Measurements from ENCODE around the gene CD200R1L. TPM values are rescaled to one million over a fixed set of nuclear protein-coding genes. Genes with fewer than 3 reads are reported as not detected.
A peak's percentile ranks its signal among the peaks of the same experiment; 100 is the strongest.
"Not testable (repeated sequence)": the region's sequence is repeated elsewhere in the genome, so short reads cannot be mapped to it uniquely, and the experiment has no call there.

Gene CD200R1L
- polyA plus RNA-seq, 4 donors: not detected

GRCh38 chr3:112873632-112874031 is 27.0 kb upstream of the CD200R1L start:
- DNase-seq (no peak), FAIRE-seq (peak; percentile 10)
- Histone ChIP-seq H3K4me3 (ENCODE audit: low read depth in 1 of 3, low read length in 3 of 3) (no peak overlapping the region), H3K36me3 (ENCODE audit: control insufficient read depth in 3 of 3, insufficient read depth in 2 of 3, low read depth in 1 of 3, low read length in 3 of 3) (no peaks in the 10 kb centered on the region), H3K4me1 (ENCODE audit: control insufficient read depth in 3 of 3, insufficient read depth in 2 of 3, low read depth in 1 of 3, low read length in 2 of 3) (no peaks in the 10 kb centered on the region), H3K9me3 (ENCODE audit: control insufficient read depth in 2 of 2, insufficient read depth in 1 of 2, low read depth in 1 of 2, low read length in 1 of 2) (peaks cover 0 to 7% of the 10 kb centered on the region in 2 donors), H3K27ac (ENCODE audit: low read depth in 1 of 3, low read length in 2 of 3) (no peak overlapping the region), H3K27me3 (ENCODE audit: control insufficient read depth in 3 of 3, insufficient read depth in 3 of 3, low read length in 3 of 3) (no peaks in the 10 kb centered on the region)
- WGBS, 3 donors: 13 to 47% (median 27%) methylated on average over 2 of the region's 2 CpGs

GRCh38 chr3:112871735-112872134 is 25.1 kb upstream of the CD200R1L start:
- WGBS, 3 donors: 87 to 95% (median 89%) methylated on average over 3 of the region's 3 CpGs
- Histone ChIP-seq H3K4me3 (ENCODE audit: low read depth in 1 of 3, low read length in 3 of 3) (no peak overlapping the region), H3K27me3 (ENCODE audit: control insufficient read depth in 3 of 3, insufficient read depth in 3 of 3, low read length in 3 of 3) (no peaks in the 10 kb centered on the region), H3K4me1 (ENCODE audit: control insufficient read depth in 3 of 3, insufficient read depth in 2 of 3, low read depth in 1 of 3, low read length in 2 of 3) (no peaks in the 10 kb centered on the region), H3K9me3 (ENCODE audit: control insufficient read depth in 2 of 2, insufficient read depth in 1 of 2, low read depth in 1 of 2, low read length in 1 of 2) (peaks cover 0 to 7% of the 10 kb centered on the region in 2 donors), H3K36me3 (ENCODE audit: control insufficient read depth in 3 of 3, insufficient read depth in 2 of 3, low read depth in 1 of 3, low read length in 3 of 3) (no peaks in the 10 kb centered on the region), H3K27ac (ENCODE audit: low read depth in 1 of 3, low read length in 2 of 3) (no peak overlapping the region)
- DNase-seq: no peak
- FAIRE-seq: no peak

GRCh38 chr3:112865757-112866156 is 19.1 kb upstream of the CD200R1L start:
- WGBS, 3 donors: 57 to 96% (median 68%) methylated on average over 2 of the region's 2 CpGs
- Histone ChIP-seq H3K4me3 (ENCODE audit: low read depth in 1 of 3, low read length in 3 of 3) (no peak overlapping the region), H3K36me3 (ENCODE audit: control insufficient read depth in 3 of 3, insufficient read depth in 2 of 3, low read depth in 1 of 3, low read length in 3 of 3) (no peaks in the 10 kb centered on the region), H3K27ac (ENCODE audit: low read depth in 1 of 3, low read length in 2 of 3) (no peak overlapping the region), H3K27me3 (ENCODE audit: control insufficient read depth in 3 of 3, insufficient read depth in 3 of 3, low read length in 3 of 3) (no peaks in the 10 kb centered on the region), H3K9me3 (ENCODE audit: control insufficient read depth in 2 of 2, insufficient read depth in 1 of 2, low read depth in 1 of 2, low read length in 1 of 2) (no peaks in the 10 kb centered on the region), H3K4me1 (ENCODE audit: control insufficient read depth in 3 of 3, insufficient read depth in 2 of 3, low read depth in 1 of 3, low read length in 2 of 3) (no peaks in the 10 kb centered on the region)
- DNase-seq (no peak), FAIRE-seq (no peak)

DNA sequence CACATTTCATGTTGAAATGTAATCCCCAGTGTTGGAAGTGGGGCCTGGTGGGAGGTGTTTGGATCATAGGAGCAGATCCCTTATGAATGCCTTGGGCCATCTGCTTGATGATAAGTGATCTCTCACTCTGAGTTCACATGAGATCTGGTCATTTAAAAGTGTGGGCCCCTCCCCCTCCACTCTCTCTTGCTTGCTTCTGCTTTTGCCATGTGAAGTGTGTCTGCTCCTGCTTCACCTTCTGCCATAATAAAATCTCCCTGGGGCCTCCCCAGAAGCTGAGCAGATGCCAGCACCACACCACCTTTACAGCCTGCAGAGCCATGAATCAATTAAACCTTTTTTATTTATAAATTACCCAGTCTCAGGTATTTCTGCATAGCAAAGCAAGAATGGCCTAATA is 14.2 kb upstream of the CD200R1L start:
- Histone ChIP-seq H3K27me3 (ENCODE audit: control insufficient read depth in 3 of 3, insufficient read depth in 3 of 3, low read length in 3 of 3) (no peaks in the 10 kb centered on the region), H3K36me3 (ENCODE audit: control insufficient read depth in 3 of 3, insufficient read depth in 2 of 3, low read depth in 1 of 3, low read length in 3 of 3) (peaks cover 0 to 2% (median 0%) of the 10 kb centered on the region in 3 donors), H3K27ac (ENCODE audit: low read depth in 1 of 3, low read length in 2 of 3) (no peak overlapping the region), H3K4me3 (ENCODE audit: low read depth in 1 of 3, low read length in 3 of 3) (no peak overlapping the region), H3K4me1 (ENCODE audit: control insufficient read depth in 3 of 3, insufficient read depth in 2 of 3, low read depth in 1 of 3, low read length in 2 of 3) (no peaks in the 10 kb centered on the region), H3K9me3 (ENCODE audit: control insufficient read depth in 2 of 2, insufficient read depth in 1 of 2, low read depth in 1 of 2, low read length in 1 of 2) (no peaks in the 10 kb centered on the region)
- no peak for DNase-seq
- no peak for FAIRE-seq

DNA sequence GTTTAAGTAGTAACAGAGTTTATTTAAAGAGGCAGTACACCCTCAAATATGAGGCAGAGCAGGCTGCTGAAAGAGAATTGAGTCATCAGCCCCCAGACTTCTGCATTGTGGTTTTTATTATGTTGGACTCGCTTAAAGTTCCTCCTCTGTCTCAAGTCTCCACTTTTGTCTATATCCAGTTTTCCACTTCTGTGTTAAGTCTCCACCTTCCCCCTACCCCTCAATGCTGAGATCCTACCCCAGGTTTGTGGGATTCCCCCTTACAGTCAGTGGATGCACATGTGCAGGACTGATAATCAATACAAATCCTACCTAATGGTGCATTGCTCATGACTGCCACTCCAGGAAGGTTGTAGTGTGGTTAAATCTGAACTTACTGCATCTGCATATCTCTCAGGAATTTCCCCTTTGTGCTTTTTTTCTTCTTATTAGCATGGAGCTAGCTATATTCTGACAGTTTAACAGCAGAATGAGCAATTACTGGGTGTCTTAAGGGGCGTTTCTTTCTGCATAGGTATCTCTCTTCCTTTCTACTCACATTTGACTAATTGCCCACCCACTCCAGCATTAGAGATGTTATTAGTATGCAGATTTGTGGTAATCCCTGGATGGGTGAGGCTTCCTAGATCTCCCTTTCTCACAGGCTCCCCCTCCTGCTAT is 11.9 kb upstream of the CD200R1L start:
- H3K4me1 ChIP-seq (ENCODE audit: control insufficient read depth in 3 of 3, insufficient read depth in 2 of 3, low read depth in 1 of 3, low read length in 2 of 3): no peaks in the 10 kb centered on the region
- WGBS, 3 donors: 48 to 62% (median 52%) methylated on average over 2 of the region's 2 CpGs
- no peaks in the 10 kb centered on the region for H3K9me3 ChIP-seq (ENCODE audit: control insufficient read depth in 2 of 2, insufficient read depth in 1 of 2, low read depth in 1 of 2, low read length in 1 of 2)
- no peak for FAIRE-seq
- H3K4me3 ChIP-seq (ENCODE audit: low read depth in 1 of 3, low read length in 3 of 3): no peak overlapping the region
- DNase-seq: peak in 1 of 2 donors; percentile 11
- H3K36me3 ChIP-seq (ENCODE audit: control insufficient read depth in 3 of 3, insufficient read depth in 2 of 3, low read depth in 1 of 3, low read length in 3 of 3): peaks cover 0 to 2% (median 0%) of the 10 kb centered on the region in 3 donors
- no peaks in the 10 kb centered on the region for H3K27me3 ChIP-seq (ENCODE audit: control insufficient read depth in 3 of 3, insufficient read depth in 3 of 3, low read length in 3 of 3)
- peak overlapping the region in 1 of 3 donors; percentile 28 for H3K27ac ChIP-seq (ENCODE audit: low read depth in 1 of 3, low read length in 2 of 3)

DNA sequence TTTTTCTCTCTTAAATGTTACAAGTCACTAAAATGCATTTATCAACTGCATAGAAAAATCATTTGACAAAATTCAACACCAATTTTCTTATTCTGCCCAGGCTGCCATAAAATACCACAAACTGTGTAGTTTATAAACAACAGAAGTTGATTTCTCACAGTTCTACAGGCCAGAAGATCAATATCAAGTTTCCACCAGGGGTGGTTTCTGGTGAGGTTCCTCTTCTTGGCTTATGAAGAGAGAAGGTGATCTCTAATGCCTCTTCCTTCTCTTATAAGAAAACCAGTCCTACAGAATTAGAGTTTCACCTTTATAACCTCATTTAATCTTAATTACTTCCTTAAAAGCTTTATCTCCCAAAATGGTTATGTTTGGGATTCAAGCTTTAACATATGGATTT is 10.9 kb upstream of the CD200R1L start:
- no peak overlapping the region for H3K4me3 ChIP-seq (ENCODE audit: low read depth in 1 of 3, low read length in 3 of 3)
- FAIRE-seq: no peak
- H3K9me3 ChIP-seq (ENCODE audit: control insufficient read depth in 2 of 2, insufficient read depth in 1 of 2, low read depth in 1 of 2, low read length in 1 of 2): no peaks in the 10 kb centered on the region
- H3K36me3 ChIP-seq (ENCODE audit: control insufficient read depth in 3 of 3, insufficient read depth in 2 of 3, low read depth in 1 of 3, low read length in 3 of 3): peaks cover 0 to 2% (median 0%) of the 10 kb centered on the region in 3 donors
- H3K4me1 ChIP-seq (ENCODE audit: control insufficient read depth in 3 of 3, insufficient read depth in 2 of 3, low read depth in 1 of 3, low read length in 2 of 3): no peaks in the 10 kb centered on the region
- no peak for DNase-seq
- no peaks in the 10 kb centered on the region for H3K27me3 ChIP-seq (ENCODE audit: control insufficient read depth in 3 of 3, insufficient read depth in 3 of 3, low read length in 3 of 3)
- no peak overlapping the region for H3K27ac ChIP-seq (ENCODE audit: low read depth in 1 of 3, low read length in 2 of 3)

DNA sequence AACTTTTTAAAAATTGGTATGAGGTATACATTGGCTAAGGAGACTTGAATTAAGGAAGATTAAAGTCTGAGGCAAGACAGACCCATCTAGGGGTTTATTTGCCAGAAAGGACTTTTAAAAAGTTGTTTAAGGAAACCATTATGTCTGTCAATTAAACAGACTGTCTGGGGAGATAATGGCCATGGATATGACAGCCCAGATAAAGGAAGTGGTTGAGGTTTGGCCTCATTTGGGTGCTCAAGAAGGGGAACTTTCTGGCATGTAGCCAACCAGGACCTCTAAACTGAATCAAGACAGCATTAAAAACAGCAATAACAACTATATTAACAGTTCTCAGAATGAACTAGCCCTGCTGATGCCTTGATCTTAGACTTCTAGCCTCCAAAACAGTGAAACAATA is 9.9 kb upstream of the CD200R1L start:
- no peaks in the 10 kb centered on the region for H3K9me3 ChIP-seq (ENCODE audit: control insufficient read depth in 2 of 2, insufficient read depth in 1 of 2, low read depth in 1 of 2, low read length in 1 of 2)
- no peak overlapping the region for H3K27ac ChIP-seq (ENCODE audit: low read depth in 1 of 3, low read length in 2 of 3)
- H3K27me3 ChIP-seq (ENCODE audit: control insufficient read depth in 3 of 3, insufficient read depth in 3 of 3, low read length in 3 of 3): no peaks in the 10 kb centered on the region
- H3K4me1 ChIP-seq (ENCODE audit: control insufficient read depth in 3 of 3, insufficient read depth in 2 of 3, low read depth in 1 of 3, low read length in 2 of 3): no peaks in the 10 kb centered on the region
- DNase-seq: peak; percentile 3 to 44
- peaks cover 0 to 2% (median 0%) of the 10 kb centered on the region in 3 donors for H3K36me3 ChIP-seq (ENCODE audit: control insufficient read depth in 3 of 3, insufficient read depth in 2 of 3, low read depth in 1 of 3, low read length in 3 of 3)
- no peak overlapping the region for H3K4me3 ChIP-seq (ENCODE audit: low read depth in 1 of 3, low read length in 3 of 3)
- no peak for FAIRE-seq

- Histone ChIP-seq H3K27ac (ENCODE audit: low read depth in 1 of 3, low read length in 2 of 3) (no peak overlapping the region), H3K4me1 (ENCODE audit: control insufficient read depth in 3 of 3, insufficient read depth in 2 of 3, low read depth in 1 of 3, low read length in 2 of 3) (no peaks in the 10 kb centered on the region), H3K4me3 (ENCODE audit: low read depth in 1 of 3, low read length in 3 of 3) (no peak overlapping the region), H3K36me3 (ENCODE audit: control insufficient read depth in 3 of 3, insufficient read depth in 2 of 3, low read depth in 1 of 3, low read length in 3 of 3) (peaks cover 0 to 2% (median 0%) of the 10 kb centered on the region in 3 donors), H3K27me3 (ENCODE audit: control insufficient read depth in 3 of 3, insufficient read depth in 3 of 3, low read length in 3 of 3) (no peaks in the 10 kb centered on the region), H3K9me3 (ENCODE audit: control insufficient read depth in 2 of 2, insufficient read depth in 1 of 2, low read depth in 1 of 2, low read length in 1 of 2) (peaks cover 0 to 2% of the 10 kb centered on the region in 2 donors)
- no peak for FAIRE-seq
- no peak for DNase-seq
These were observed 9.2 kb upstream of the CD200R1L start for GRCh38 chr3:112855883-112856282.

GRCh38 chr3:112855074-112855473 is 8.4 kb upstream of the CD200R1L start:
- not testable (repeated sequence) for H3K27me3 ChIP-seq (ENCODE audit: control insufficient read depth in 3 of 3, insufficient read depth in 3 of 3, low read length in 3 of 3); H3K4me1 ChIP-seq (ENCODE audit: control insufficient read depth in 3 of 3, insufficient read depth in 2 of 3, low read depth in 1 of 3, low read length in 2 of 3); H3K27ac ChIP-seq (ENCODE audit: low read depth in 1 of 3, low read length in 2 of 3); FAIRE-seq; H3K4me3 ChIP-seq (ENCODE audit: low read depth in 1 of 3, low read length in 3 of 3); H3K9me3 ChIP-seq (ENCODE audit: control insufficient read depth in 2 of 2, insufficient read depth in 1 of 2, low read depth in 1 of 2, low read length in 1 of 2); H3K36me3 ChIP-seq (ENCODE audit: control insufficient read depth in 3 of 3, insufficient read depth in 2 of 3, low read depth in 1 of 3, low read length in 3 of 3); DNase-seq
- 75 to 92% (median 78%) methylated on average over 3 of the region's 3 CpGs for WGBS, 3 donors
